LNCaP clone FGC (cell line): ENCODE data around the gene ADGRV1.

Source experiments
- DNase-seq: peaks from one replicate; pipeline ENCODE4 v3.0.0-alpha.2; 2011; ENCODE audit warnings: low read depth
- H3K4me3 ChIP-seq: 2 replicates; pipeline ENCODE4 v1.5.1; 2011; ENCODE audit warnings: mild to moderate bottlenecking, low read depth, low read length, control low read depth
- CTCF ChIP-seq: IDR thresholded peaks from 2 replicates; pipeline ENCODE4 v1.5.1; 2012; ENCODE audit warnings: mild to moderate bottlenecking; ENCODE audit not compliant: control insufficient read depth, insufficient read depth; ENCODE audit errors: extremely low read depth

Gene ADGRV1

GRCh38 chr5:90886381-90886780 lies 327.8 kb downstream of the ADGRV1 start:
- no peak for DNase-seq
- H3K4me3 ChIP-seq, result no peak overlapping the region
- no peak for TF ChIP-seq CTCF

- no peak for DNase-seq
- no peak overlapping the region for H3K4me3 ChIP-seq
- TF ChIP-seq CTCF, result no peak
Observed at GRCh38 chr5:90888511-90889324, 330.1 kb downstream of the ADGRV1 start.

- H3K4me3 ChIP-seq, result no peak overlapping the region
- TF ChIP-seq CTCF, result no peak
Observed at GRCh38 chr5:90889325-90889600, 330.7 kb downstream of the ADGRV1 start.

GRCh38 chr5:90890180-90890579 lies 331.6 kb downstream of the ADGRV1 start:
- DNase-seq, result no peak
- TF ChIP-seq CTCF, result no peak
- no peak overlapping the region for H3K4me3 ChIP-seq

More at GRCh38 chr5:90889325-90889600, 330.7 kb downstream of the ADGRV1 start:
- no peak for DNase-seq

GRCh38 chr5:90894866-90895420 lies 336.3 kb downstream of the ADGRV1 start:
- TF ChIP-seq CTCF, result no peak

GRCh38 chr5:90897618-90898017 lies 339.0 kb downstream of the ADGRV1 start:
- no peak for TF ChIP-seq CTCF
- no peak overlapping the region for H3K4me3 ChIP-seq
- DNase-seq, result no peak

More at GRCh38 chr5:90894866-90895420, 336.3 kb downstream of the ADGRV1 start:
- no peak overlapping the region for H3K4me3 ChIP-seq
- DNase-seq, result peak; percentile 53
